ENCODE results near the gene SYK.

SYK gene

DNA sequence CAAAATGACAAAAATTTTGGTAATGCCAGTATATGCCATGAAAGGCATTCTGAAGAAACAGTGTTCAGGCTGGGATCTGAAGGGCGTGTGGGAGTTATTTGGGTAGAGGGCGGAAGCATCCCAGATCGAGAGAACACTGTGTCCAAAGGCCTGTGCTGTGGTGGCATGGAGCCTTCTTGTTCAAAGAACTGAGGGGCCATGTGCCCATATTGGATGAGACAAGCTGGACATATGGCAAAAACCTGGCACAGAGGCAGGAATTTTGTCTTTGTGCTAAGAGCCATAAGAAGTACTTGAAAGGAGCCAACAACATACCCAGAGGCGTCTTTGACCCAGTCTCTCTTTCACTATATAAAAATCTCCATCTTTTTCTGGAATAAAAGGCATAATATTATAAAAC is 128.0 kb downstream of the SYK start:
- no peak for TF ChIP-seq ZFX (IDR thresholded peaks at IDR 0.05; ENCODE audit: borderline replicate concordance)
- TF ChIP-seq, protein P1, sequence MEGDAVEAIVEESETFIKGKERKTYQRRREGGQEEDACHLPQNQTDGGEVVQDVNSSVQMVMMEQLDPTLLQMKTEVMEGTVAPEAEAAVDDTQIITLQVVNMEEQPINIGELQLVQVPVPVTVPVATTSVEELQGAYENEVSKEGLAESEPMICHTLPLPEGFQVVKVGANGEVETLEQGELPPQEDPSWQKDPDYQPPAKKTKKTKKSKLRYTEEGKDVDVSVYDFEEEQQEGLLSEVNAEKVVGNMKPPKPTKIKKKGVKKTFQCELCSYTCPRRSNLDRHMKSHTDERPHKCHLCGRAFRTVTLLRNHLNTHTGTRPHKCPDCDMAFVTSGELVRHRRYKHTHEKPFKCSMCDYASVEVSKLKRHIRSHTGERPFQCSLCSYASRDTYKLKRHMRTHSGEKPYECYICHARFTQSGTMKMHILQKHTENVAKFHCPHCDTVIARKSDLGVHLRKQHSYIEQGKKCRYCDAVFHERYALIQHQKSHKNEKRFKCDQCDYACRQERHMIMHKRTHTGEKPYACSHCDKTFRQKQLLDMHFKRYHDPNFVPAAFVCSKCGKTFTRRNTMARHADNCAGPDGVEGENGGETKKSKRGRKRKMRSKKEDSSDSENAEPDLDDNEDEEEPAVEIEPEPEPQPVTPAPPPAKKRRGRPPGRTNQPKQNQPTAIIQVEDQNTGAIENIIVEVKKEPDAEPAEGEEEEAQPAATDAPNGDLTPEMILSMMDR (IDR thresholded peaks at IDR 0.05) = no peak
- H3K27ac ChIP-seq = no peak overlapping the region

DNA sequence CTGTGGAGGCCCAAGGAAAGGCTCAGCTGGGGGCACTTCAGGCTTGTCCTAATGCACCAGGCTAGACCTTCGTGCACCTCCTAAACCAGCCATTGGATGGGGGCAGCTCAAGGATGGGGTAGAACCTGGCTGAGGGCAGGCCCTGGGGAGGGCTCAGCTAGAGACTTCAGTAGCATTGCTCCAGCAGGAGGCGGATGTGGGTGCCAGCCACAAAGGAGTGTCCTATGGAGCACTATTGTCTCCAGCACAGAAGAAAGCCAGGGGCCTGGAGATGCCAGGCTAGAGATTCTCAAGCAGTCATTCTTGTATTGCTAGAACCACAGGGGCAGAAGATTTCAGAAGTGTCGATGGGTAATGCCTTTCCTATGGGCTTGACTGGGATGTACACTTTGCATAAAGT is 131.8 kb downstream of the SYK start:
- no peak overlapping the region for H3K27ac ChIP-seq
- TF ChIP-seq, protein P1 (IDR thresholded peaks at IDR 0.05) = no peak
- TF ChIP-seq ZFX (IDR thresholded peaks at IDR 0.05; ENCODE audit: borderline replicate concordance) = no peak

DNA sequence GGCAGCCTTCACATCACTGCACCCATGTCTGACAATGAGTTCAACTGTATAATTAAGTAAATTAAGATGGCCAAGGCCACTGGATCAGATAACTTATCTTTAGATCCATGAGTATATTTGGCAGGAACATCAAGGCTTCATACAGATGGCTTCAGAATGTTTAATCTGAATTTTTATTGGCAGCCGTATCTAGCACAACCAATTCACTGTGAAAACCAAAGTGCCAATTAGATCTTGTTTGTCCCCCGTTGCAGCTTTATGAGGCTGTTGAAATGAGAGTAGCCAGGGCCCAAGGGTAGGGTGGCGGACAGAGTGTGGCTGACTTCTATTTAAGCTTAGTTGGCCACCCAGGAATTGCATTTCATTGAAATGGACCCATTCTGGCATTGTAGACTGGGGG is 137.7 kb downstream of the SYK start:
- TF ChIP-seq, protein P1 (IDR thresholded peaks at IDR 0.05) = no peak
- TF ChIP-seq ZFX (IDR thresholded peaks at IDR 0.05; ENCODE audit: borderline replicate concordance) = no peak
- H3K27ac ChIP-seq = no peak overlapping the region

DNA sequence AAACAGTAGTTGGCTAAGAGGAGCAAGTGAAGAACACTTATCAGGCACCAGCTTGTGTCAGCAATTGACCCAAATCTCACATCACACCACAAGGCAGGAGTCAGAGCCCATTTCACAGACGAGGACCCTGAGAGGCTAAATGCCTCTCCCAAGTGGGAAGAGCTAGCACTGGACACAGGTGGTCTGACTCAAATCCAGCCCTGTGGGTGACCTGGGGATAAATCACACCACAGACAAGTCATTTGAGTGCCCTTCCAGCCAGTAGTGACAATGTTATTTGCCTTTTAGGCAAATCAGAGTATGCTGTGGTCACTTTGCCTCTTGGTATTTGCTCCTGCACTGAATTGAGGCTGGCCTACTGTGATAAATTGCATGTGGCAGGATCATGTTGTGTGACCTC is 138.7 kb downstream of the SYK start:
- no peak overlapping the region for H3K27ac ChIP-seq
- TF ChIP-seq, protein P1 (IDR thresholded peaks at IDR 0.05) = no peak
- no peak for TF ChIP-seq ZFX (IDR thresholded peaks at IDR 0.05; ENCODE audit: borderline replicate concordance)

DNA sequence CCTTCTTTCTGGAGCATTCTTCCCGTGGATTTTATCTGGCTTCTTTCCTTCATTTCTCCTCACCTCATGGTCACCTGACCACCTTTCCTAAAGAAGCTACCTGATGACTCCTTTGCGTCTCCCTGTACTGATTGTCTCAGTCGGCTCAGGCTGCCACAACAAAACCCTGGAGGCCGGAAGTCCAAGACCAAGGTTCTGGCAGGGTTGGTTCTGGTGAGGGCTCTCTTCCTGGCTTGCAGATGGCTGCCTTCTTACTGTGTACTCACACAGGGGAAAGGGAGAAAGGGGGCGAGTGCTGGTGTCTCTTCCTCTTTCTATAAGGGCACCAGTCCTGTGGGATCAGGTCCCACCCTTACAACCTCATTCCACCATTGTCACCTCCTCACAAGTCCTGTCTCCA is 140.0 kb downstream of the SYK start:
- TF ChIP-seq, protein P1 (IDR thresholded peaks at IDR 0.05) = no peak
- TF ChIP-seq ZFX (IDR thresholded peaks at IDR 0.05; ENCODE audit: borderline replicate concordance) = no peak
- H3K27ac ChIP-seq = no peak overlapping the region

DNA sequence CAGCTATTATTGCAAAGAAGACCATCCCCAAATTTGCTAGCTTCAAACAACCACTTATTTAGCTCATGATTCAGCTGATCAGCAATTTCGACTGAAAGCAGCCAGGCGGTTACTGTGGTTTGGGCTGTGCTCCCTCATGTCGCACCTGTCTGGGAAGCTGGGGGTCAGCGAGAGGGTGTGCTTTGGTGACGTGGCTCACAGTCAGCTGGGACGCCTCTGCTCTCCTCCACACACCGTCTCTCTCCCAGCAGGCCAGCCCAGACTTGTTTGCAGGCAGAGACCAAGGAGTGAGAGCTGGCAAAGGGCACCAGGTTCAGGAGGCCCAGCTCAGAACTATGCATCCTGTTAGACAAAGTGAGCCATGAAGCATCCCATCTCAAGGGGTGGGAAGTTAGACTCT is 140.9 kb downstream of the SYK start:
- TF ChIP-seq, protein P1 (IDR thresholded peaks at IDR 0.05) = no peak
- TF ChIP-seq ZFX (IDR thresholded peaks at IDR 0.05; ENCODE audit: borderline replicate concordance) = no peak

DNA sequence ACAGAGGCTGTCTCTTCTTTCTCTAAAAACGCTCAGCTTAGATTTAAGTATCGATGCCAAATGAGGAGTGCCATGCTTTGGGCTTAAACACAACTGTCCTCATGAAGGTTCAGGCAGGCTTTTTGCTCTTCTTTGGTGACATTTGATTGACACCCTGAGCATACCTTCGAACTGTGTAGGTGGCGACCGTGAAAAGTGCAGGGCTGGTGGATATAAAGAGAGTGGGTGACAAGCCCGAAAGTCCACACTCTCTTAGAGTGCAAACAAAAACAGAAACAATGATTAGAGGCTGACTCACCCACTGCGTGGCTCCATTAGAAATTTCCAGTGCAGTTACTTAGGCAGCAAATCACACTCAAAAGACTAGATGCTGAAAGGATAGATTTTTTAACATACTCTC is 141.7 kb downstream of the SYK start:
- no peak overlapping the region for H3K27ac ChIP-seq
- TF ChIP-seq, protein P1 (IDR thresholded peaks at IDR 0.05) = no peak
- no peak for TF ChIP-seq ZFX (IDR thresholded peaks at IDR 0.05; ENCODE audit: borderline replicate concordance)

More for the DNA sequence above, 140.9 kb downstream of the SYK start:
- no peak overlapping the region for H3K27ac ChIP-seq
